ENCODE measurements around the gene ADTRP. TPM values are rescaled to one million over a fixed set of nuclear protein-coding genes. Genes with fewer than 3 reads are reported as not detected.

Gene ADTRP
- total RNA-seq, 1 experiment from 2014 or later: 0.50 TPM

DNA sequence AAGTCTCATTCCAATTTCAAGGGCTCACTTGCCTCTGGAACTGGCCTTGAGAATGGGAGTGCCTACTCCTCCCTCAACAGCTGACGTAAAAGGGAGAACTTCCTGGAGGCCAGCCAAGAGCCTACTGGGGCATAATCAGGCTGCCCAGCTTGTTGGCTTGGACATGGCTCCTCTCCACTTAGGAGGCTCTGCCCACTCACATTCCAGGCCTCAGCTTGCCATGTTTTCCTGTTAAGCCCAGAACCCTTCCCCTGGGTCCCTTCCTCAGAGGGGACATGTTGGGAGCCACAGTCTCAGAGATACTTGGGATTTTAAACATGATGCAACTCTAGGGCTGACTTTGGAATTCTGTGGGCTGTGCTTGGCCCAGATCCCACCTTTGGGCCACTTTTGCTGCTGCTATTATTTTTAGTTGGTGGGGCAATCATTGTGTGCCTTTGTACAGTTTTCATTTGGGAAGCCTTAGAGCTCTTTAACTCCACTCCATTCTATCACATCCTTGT is 31.5 kb upstream of the ADTRP start (continued):
- TF ChIP-seq SMAD3 (CRISPR knock-in tag; IDR thresholded peaks at IDR 0.05; ENCODE audit: borderline replicate concordance): no peak
- TF ChIP-seq, protein P1, sequence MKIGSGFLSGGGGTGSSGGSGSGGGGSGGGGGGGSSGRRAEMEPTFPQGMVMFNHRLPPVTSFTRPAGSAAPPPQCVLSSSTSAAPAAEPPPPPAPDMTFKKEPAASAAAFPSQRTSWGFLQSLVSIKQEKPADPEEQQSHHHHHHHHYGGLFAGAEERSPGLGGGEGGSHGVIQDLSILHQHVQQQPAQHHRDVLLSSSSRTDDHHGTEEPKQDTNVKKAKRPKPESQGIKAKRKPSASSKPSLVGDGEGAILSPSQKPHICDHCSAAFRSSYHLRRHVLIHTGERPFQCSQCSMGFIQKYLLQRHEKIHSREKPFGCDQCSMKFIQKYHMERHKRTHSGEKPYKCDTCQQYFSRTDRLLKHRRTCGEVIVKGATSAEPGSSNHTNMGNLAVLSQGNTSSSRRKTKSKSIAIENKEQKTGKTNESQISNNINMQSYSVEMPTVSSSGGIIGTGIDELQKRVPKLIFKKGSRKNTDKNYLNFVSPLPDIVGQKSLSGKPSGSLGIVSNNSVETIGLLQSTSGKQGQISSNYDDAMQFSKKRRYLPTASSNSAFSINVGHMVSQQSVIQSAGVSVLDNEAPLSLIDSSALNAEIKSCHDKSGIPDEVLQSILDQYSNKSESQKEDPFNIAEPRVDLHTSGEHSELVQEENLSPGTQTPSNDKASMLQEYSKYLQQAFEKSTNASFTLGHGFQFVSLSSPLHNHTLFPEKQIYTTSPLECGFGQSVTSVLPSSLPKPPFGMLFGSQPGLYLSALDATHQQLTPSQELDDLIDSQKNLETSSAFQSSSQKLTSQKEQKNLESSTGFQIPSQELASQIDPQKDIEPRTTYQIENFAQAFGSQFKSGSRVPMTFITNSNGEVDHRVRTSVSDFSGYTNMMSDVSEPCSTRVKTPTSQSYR (CRISPR knock-in tag; IDR thresholded peaks at IDR 0.05): no peak
- TF ChIP-seq, protein P2, sequence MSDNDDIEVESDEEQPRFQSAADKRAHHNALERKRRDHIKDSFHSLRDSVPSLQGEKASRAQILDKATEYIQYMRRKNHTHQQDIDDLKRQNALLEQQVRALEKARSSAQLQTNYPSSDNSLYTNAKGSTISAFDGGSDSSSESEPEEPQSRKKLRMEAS (CRISPR knock-in tag; IDR thresholded peaks at IDR 0.05): no peak
- TF ChIP-seq, protein P3, sequence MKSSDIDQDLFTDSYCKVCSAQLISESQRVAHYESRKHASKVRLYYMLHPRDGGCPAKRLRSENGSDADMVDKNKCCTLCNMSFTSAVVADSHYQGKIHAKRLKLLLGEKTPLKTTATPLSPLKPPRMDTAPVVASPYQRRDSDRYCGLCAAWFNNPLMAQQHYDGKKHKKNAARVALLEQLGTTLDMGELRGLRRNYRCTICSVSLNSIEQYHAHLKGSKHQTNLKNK (CRISPR knock-in tag; IDR thresholded peaks at IDR 0.05): no peak
- TF ChIP-seq OVOL2 (CRISPR knock-in tag; IDR thresholded peaks at IDR 0.05; ENCODE audit: borderline replicate concordance): no peak
- TF ChIP-seq, protein P4, sequence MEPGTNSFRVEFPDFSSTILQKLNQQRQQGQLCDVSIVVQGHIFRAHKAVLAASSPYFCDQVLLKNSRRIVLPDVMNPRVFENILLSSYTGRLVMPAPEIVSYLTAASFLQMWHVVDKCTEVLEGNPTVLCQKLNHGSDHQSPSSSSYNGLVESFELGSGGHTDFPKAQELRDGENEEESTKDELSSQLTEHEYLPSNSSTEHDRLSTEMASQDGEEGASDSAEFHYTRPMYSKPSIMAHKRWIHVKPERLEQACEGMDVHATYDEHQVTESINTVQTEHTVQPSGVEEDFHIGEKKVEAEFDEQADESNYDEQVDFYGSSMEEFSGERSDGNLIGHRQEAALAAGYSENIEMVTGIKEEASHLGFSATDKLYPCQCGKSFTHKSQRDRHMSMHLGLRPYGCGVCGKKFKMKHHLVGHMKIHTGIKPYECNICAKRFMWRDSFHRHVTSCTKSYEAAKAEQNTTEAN (CRISPR knock-in tag; IDR thresholded peaks at IDR 0.05): no peak

DNA sequence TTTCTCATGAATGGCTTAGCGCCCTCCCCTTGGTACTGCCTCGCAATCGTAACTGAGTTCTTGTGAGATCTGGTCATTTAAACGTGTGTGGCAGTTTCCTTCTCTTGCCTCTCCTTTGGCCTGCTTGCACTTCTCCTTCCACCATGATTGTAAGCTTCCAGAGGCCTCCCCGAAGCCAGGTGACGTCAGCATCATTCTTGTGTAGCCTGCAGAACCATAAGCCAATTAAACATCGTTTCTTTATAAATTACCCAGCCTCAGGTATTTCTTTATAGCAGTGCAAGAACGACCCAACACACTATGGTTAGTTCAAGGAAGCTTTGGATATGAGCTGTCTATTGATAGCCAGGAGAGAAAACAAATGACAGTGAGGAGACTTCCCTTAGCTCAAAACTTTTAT is 29.5 kb upstream of the ADTRP start:
- TF ChIP-seq OVOL2 (CRISPR knock-in tag; IDR thresholded peaks at IDR 0.05; ENCODE audit: borderline replicate concordance) (no peak), SMAD4 (CRISPR knock-in tag; IDR thresholded peaks at IDR 0.05) (no peak), RORB (CRISPR knock-in tag; IDR thresholded peaks at IDR 0.05) (no peak), TEAD4 (CRISPR knock-in tag; IDR thresholded peaks at IDR 0.05) (no peak)
- TF ChIP-seq, protein P5, sequence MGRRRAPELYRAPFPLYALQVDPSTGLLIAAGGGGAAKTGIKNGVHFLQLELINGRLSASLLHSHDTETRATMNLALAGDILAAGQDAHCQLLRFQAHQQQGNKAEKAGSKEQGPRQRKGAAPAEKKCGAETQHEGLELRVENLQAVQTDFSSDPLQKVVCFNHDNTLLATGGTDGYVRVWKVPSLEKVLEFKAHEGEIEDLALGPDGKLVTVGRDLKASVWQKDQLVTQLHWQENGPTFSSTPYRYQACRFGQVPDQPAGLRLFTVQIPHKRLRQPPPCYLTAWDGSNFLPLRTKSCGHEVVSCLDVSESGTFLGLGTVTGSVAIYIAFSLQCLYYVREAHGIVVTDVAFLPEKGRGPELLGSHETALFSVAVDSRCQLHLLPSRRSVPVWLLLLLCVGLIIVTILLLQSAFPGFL (CRISPR knock-in tag; IDR thresholded peaks at IDR 0.05; ENCODE audit: borderline replicate concordance): no peak
- TF ChIP-seq, protein P4 (CRISPR knock-in tag; IDR thresholded peaks at IDR 0.05): no peak
- Mint-ChIP-seq H3K9me3 (no peaks in the 10 kb centered on the region), H3K27ac (no peak overlapping the region), H3K4me3 (no peak overlapping the region), H3K4me1 (peaks cover 28% of the 10 kb centered on the region), H3K27me3 (ENCODE audit: low read depth) (no peaks in the 10 kb centered on the region), H3K36me3 (no peaks in the 10 kb centered on the region)
- ChIA-PET POLR2A (no interaction called here), CTCF (no interaction called here)
- ATAC-seq (no peak), DNase-seq (ENCODE audit: low spot score) (no peak)

DNA sequence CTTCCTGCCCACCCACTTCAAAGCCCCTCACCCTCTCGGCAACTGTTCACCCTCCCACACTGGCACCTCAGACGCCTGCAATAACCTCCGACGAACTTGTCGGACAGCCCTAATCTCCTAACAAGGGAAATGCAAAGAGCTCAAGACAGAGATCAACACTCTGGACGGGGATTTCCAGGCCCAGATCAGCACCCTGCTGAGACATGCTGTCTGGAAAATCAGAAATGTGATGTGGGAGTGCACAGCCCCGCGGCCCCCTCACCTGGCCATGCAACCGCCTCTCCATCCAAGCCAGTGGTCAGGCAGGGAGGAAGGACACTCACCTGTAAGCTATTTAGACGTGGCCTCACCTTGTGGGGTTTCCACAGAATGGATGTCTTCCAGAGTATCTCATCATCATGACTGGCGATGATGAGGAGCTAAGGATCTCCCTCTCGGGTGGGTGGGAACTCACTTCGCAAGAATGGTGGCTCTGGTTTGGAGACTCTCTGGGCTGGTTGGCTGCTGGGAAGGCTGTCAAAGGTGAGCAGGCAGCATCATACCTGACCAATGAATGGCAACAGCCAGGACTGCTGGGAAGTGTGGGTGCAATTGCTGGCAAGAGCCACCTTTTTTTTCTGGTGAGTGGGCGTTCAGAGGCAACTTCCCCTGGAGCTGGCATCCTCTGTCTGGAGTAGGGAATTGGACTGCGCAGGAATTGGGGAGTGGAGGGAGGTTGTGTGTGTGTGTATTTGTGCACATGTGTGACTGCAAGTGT is 28.1 kb upstream of the ADTRP start:
- no peak overlapping the region for H3K4me3 Mint-ChIP-seq
- peaks cover 28% of the 10 kb centered on the region for H3K4me1 Mint-ChIP-seq
- H3K27ac Mint-ChIP-seq: no peak overlapping the region
- no peak for DNase-seq (ENCODE audit: low spot score)
- no peaks in the 10 kb centered on the region for H3K36me3 Mint-ChIP-seq
- H3K27me3 Mint-ChIP-seq (ENCODE audit: low read depth): no peaks in the 10 kb centered on the region
- ATAC-seq: no peak
- no peaks in the 10 kb centered on the region for H3K9me3 Mint-ChIP-seq
- no peak for TF ChIP-seq NR1H2 (CRISPR knock-in tag; IDR thresholded peaks at IDR 0.05)
- TF ChIP-seq, protein P6, sequence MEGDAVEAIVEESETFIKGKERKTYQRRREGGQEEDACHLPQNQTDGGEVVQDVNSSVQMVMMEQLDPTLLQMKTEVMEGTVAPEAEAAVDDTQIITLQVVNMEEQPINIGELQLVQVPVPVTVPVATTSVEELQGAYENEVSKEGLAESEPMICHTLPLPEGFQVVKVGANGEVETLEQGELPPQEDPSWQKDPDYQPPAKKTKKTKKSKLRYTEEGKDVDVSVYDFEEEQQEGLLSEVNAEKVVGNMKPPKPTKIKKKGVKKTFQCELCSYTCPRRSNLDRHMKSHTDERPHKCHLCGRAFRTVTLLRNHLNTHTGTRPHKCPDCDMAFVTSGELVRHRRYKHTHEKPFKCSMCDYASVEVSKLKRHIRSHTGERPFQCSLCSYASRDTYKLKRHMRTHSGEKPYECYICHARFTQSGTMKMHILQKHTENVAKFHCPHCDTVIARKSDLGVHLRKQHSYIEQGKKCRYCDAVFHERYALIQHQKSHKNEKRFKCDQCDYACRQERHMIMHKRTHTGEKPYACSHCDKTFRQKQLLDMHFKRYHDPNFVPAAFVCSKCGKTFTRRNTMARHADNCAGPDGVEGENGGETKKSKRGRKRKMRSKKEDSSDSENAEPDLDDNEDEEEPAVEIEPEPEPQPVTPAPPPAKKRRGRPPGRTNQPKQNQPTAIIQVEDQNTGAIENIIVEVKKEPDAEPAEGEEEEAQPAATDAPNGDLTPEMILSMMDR (IDR thresholded peaks at IDR 0.05): no peak
- no peak for TF ChIP-seq FOXJ3 (CRISPR knock-in tag; IDR thresholded peaks at IDR 0.05; ENCODE audit: borderline replicate concordance)
- TF ChIP-seq, protein P7, sequence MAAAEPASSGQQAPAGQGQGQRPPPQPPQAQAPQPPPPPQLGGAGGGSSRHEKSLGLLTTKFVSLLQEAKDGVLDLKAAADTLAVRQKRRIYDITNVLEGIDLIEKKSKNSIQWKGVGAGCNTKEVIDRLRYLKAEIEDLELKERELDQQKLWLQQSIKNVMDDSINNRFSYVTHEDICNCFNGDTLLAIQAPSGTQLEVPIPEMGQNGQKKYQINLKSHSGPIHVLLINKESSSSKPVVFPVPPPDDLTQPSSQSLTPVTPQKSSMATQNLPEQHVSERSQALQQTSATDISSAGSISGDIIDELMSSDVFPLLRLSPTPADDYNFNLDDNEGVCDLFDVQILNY (CRISPR knock-in tag; IDR thresholded peaks at IDR 0.05): no peak
- TF ChIP-seq SMAD4 (CRISPR knock-in tag; IDR thresholded peaks at IDR 0.05): no peak
- no peak for TF ChIP-seq ZNF317 (CRISPR knock-in tag; IDR thresholded peaks at IDR 0.05; ENCODE audit: borderline replicate concordance, low read depth)
- TF ChIP-seq EMX1 (CRISPR knock-in tag; IDR thresholded peaks at IDR 0.05): no peak
- TF ChIP-seq CREM (CRISPR knock-in tag; IDR thresholded peaks at IDR 0.05): no peak
- no peak for TF ChIP-seq ZNF138 (CRISPR knock-in tag; conservative IDR thresholded peaks at IDR 0.05)
- no peak for TF ChIP-seq NR3C1 (CRISPR knock-in tag; conservative IDR thresholded peaks at IDR 0.05; ENCODE audit: low read depth)
- CTCF ChIA-PET: interaction anchor here (0.6 kb wide), 1 partner anchor 168 kb away, joined by 3 read pairs; no protein-coding TSS in a partner anchor
- POLR2A ChIA-PET: no interaction called here
